ENCODE data around the gene MAB21L2. TPM values are rescaled to one million over a fixed set of nuclear protein-coding genes. Genes with fewer than 3 reads are reported as not detected.
"Not testable (repeated sequence)": the region's sequence is repeated elsewhere in the genome, so short reads cannot be mapped to it uniquely, and the experiment has no call there.

MAB21L2 gene
- total RNA-seq, 2 donors from 2014 or later, result 1.6 to 7.3 TPM

- Histone ChIP-seq H3K27me3 (no peaks in the 10 kb centered on the region), H3K4me1 (no peaks in the 10 kb centered on the region), H3K36me3 (no peaks in the 10 kb centered on the region), H3K9me3 (no peaks in the 10 kb centered on the region), H3K4me3 (no peak overlapping the region), H3K27ac (no peak overlapping the region)
- no peak for TF ChIP-seq CTCF (IDR thresholded peaks at IDR 0.05)
- DNase-seq (ENCODE audit: low spot score), result no peak
Measured at GRCh38 chr4:150562250-150562649, 19.7 kb upstream of the MAB21L2 start.

- Histone ChIP-seq H3K4me1 (no peaks in the 10 kb centered on the region), H3K4me3 (no peak overlapping the region), H3K27ac (no peak overlapping the region), H3K36me3 (no peaks in the 10 kb centered on the region), H3K27me3 (no peaks in the 10 kb centered on the region), H3K9me3 (no peaks in the 10 kb centered on the region)
- TF ChIP-seq CTCF (IDR thresholded peaks at IDR 0.05), result no peak
- DNase-seq (ENCODE audit: low spot score), result no peak
Measured at GRCh38 chr4:150562751-150563150, 19.2 kb upstream of the MAB21L2 start.

- H3K36me3 ChIP-seq; H3K9me3 ChIP-seq; H3K4me3 ChIP-seq; H3K27ac ChIP-seq; DNase-seq (ENCODE audit: low spot score); H3K4me1 ChIP-seq; H3K27me3 ChIP-seq: not testable (repeated sequence)
Measured at GRCh38 chr4:150564967-150565366, 17.0 kb upstream of the MAB21L2 start.

- Histone ChIP-seq H3K36me3 (no peaks in the 10 kb centered on the region), H3K4me3 (no peak overlapping the region), H3K4me1 (no peaks in the 10 kb centered on the region), H3K27me3 (no peaks in the 10 kb centered on the region), H3K9me3 (no peaks in the 10 kb centered on the region), H3K27ac (no peak overlapping the region)
- no peak for DNase-seq (ENCODE audit: low spot score)
- no peak for TF ChIP-seq CTCF (IDR thresholded peaks at IDR 0.05)
Measured at GRCh38 chr4:150567070-150567469, 14.9 kb upstream of the MAB21L2 start.

- Histone ChIP-seq H3K36me3 (no peaks in the 10 kb centered on the region), H3K4me3 (no peak overlapping the region), H3K27ac (no peak overlapping the region), H3K27me3 (no peaks in the 10 kb centered on the region), H3K4me1 (no peaks in the 10 kb centered on the region), H3K9me3 (no peaks in the 10 kb centered on the region)
- no peak for TF ChIP-seq CTCF (IDR thresholded peaks at IDR 0.05)
- no peak for DNase-seq (ENCODE audit: low spot score)
Measured at GRCh38 chr4:150569384-150569987, 12.5 kb upstream of the MAB21L2 start.

GRCh38 chr4:150569998-150570535 lies 11.9 kb upstream of the MAB21L2 start:
- no peak for DNase-seq (ENCODE audit: low spot score)
- H3K4me3 ChIP-seq, result no peak overlapping the region
- no peaks in the 10 kb centered on the region for H3K27me3 ChIP-seq
- H3K9me3 ChIP-seq, result no peaks in the 10 kb centered on the region
- no peak overlapping the region for H3K27ac ChIP-seq
- no peak for TF ChIP-seq CTCF (IDR thresholded peaks at IDR 0.05)
- H3K4me1 ChIP-seq, result no peaks in the 10 kb centered on the region
- no peaks in the 10 kb centered on the region for H3K36me3 ChIP-seq

Data from right atrium auricular region (tissue), 2 donors.